Progenitor cell of endocrine pancreas (in vitro differentiated cells): ENCODE data around the gene MAN2B2. TPM values are rescaled to one million over a fixed set of nuclear protein-coding genes. Genes with fewer than 3 reads are reported as not detected.

Source experiments
- DNase-seq: peaks from one replicate; pipeline ENCODE4 v3.0.0; 2021; ENCODE audit warnings: low spot score; ENCODE audit not compliant: unreplicated experiment
- H3K27ac Mint-ChIP-seq: 2 replicates; pipeline ENCODE4 v1.8.0; 2021; ENCODE audit warnings: mild to moderate bottlenecking, moderate library complexity, mixed read lengths
- H3K27me3 Mint-ChIP-seq: 2 replicates; pipeline ENCODE4 v1.8.0; 2021; ENCODE audit warnings: mixed read lengths
- H3K36me3 Mint-ChIP-seq: 2 replicates; pipeline ENCODE4 v1.8.0; 2022; ENCODE audit warnings: mixed read lengths; ENCODE audit not compliant: insufficient read depth
- H3K4me1 Mint-ChIP-seq: 2 replicates; pipeline ENCODE4 v1.8.0; 2021; ENCODE audit warnings: low read depth, mixed read lengths
- H3K4me3 Mint-ChIP-seq: 2 replicates; pipeline ENCODE4 v1.8.0; 2021; ENCODE audit warnings: low read depth, mild to moderate bottlenecking, moderate library complexity, mixed read lengths
- H3K9me3 Mint-ChIP-seq: 2 replicates; pipeline ENCODE4 v1.8.0; 2021; ENCODE audit warnings: low read depth, mixed read lengths
- total RNA-seq: library from RNA; stranded (reverse); gene quantifications from 2 replicates; pipeline ENCODE4 v1.2.1, GENCODE V29; 2021
- TF ChIP-seq, protein P1 (sequence below): fragments of 200-600 bp; sonication (generic); IDR thresholded peaks from one replicate; pipeline ENCODE4 v1.5.0; 2021; ENCODE audit warnings: antibody characterized with exemption, mild to moderate bottlenecking; ENCODE audit not compliant: unreplicated experiment

The MAN2B2 gene
- total RNA-seq, 1 donor from 2014 or later = 25.4 TPM

DNA sequence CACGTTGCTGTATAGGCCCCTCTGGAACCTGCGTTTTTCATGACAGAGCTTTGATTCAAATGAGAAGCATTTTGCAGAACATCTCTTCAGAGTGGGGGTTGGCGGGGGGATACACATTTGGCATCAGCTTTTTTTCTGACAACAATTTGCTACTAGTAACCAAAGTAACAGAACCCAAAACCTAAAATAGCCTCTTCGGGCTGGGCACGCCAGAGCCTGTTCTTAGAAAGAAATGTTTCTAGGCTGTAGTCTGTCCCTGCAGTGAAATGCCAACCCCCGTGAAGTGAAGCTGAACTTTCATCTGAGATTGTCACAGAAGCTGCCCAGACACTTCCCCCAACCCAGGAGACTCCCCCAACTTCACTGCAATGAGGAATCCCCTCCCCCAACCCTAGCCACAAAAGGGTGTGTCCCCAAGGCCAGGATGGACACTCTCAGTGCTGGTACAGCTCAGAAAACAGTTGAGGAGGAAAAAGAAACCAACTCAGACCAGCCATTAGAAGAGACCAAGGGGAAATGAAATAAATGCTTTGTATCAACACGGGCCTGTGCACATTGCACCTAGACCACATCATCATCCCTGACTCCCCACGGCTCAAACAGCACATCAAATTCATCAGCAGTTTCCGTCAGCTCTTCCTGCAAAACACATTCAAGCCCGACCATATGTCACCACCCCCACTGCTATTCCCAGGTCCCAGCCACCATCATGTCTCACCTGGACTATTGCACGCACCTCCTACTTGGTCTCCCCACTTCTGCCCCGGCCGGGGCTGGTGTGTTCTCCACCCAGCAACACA lies 8.4 kb upstream of the MAN2B2 start:
- Mint-ChIP-seq H3K9me3 (no peaks in the 10 kb centered on the region), H3K36me3 (no peaks in the 10 kb centered on the region), H3K27ac (no peak overlapping the region), H3K27me3 (peaks cover 79% of the 10 kb centered on the region), H3K4me1 (no peaks in the 10 kb centered on the region), H3K4me3 (no peak overlapping the region)
- TF ChIP-seq, protein P1, sequence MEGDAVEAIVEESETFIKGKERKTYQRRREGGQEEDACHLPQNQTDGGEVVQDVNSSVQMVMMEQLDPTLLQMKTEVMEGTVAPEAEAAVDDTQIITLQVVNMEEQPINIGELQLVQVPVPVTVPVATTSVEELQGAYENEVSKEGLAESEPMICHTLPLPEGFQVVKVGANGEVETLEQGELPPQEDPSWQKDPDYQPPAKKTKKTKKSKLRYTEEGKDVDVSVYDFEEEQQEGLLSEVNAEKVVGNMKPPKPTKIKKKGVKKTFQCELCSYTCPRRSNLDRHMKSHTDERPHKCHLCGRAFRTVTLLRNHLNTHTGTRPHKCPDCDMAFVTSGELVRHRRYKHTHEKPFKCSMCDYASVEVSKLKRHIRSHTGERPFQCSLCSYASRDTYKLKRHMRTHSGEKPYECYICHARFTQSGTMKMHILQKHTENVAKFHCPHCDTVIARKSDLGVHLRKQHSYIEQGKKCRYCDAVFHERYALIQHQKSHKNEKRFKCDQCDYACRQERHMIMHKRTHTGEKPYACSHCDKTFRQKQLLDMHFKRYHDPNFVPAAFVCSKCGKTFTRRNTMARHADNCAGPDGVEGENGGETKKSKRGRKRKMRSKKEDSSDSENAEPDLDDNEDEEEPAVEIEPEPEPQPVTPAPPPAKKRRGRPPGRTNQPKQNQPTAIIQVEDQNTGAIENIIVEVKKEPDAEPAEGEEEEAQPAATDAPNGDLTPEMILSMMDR = no peak
- no peak for DNase-seq

GRCh38 chr4:6567218-6567617 lies 7.8 kb upstream of the MAN2B2 start:
- H3K4me1 Mint-ChIP-seq = no peaks in the 10 kb centered on the region
- H3K4me3 Mint-ChIP-seq = no peak overlapping the region
- H3K27ac Mint-ChIP-seq = no peak overlapping the region
- no peak for DNase-seq
- TF ChIP-seq, protein P1 = no peak
- H3K27me3 Mint-ChIP-seq = peaks cover 76% of the 10 kb centered on the region
- H3K9me3 Mint-ChIP-seq = no peaks in the 10 kb centered on the region
- H3K36me3 Mint-ChIP-seq = no peaks in the 10 kb centered on the region

DNA sequence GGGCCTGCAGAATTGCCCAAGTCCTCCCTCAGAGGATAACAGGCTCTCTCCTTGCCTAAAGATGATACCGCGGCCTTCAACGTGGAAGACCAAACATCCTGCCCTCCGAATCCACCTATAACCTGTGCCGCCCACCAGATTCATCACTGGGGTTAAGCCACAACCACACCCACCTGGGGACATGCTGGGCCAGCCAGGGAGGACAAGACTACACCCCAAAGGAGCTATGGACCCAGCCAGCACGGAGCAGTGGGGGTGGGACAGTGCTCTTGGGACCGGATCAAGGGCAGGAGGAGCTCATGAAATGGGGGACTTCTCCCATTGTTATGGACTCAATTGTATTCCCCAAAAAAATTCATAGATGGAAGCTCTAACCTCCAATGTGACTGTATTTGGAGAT lies 6.8 kb upstream of the MAN2B2 start:
- Mint-ChIP-seq H3K27me3 (peaks cover 78% of the 10 kb centered on the region), H3K36me3 (no peaks in the 10 kb centered on the region), H3K4me3 (no peak overlapping the region), H3K27ac (no peak overlapping the region), H3K4me1 (no peaks in the 10 kb centered on the region), H3K9me3 (no peaks in the 10 kb centered on the region)
- TF ChIP-seq, protein P1 = no peak
- DNase-seq = no peak

DNA sequence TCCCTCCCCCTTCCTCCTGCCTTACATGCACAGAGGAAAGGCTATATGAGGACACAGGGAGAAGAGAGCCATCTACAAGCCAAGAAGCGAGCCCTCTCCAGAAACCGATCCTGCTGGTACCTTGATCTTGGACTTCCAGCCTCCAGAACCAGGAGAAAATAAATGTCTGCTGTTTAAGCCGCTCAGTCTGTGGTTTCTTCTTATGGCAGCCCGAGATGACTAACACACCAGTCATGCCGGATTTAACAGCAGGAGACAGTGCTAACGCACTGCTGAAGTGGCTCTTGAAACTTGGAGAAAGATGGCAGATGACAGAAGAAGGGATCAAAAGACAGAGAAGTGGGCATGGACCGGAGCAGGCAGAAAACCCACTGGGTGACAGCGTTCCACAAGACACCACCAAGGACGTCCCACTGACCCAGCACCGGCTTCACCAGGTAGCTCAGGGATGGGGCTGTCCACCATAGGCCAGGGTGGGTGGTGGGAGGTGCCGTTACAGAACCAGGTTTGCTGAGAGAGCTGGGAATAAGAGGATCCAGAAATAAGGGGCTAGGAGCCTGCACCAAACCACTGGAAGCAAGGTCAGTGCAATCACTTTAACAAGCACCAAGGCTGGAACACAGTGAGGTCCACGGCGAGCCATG lies 6.2 kb upstream of the MAN2B2 start:
- peaks cover 80% of the 10 kb centered on the region for H3K27me3 Mint-ChIP-seq
- TF ChIP-seq, protein P1 = no peak
- H3K36me3 Mint-ChIP-seq = no peaks in the 10 kb centered on the region
- H3K4me3 Mint-ChIP-seq = no peak overlapping the region
- no peak overlapping the region for H3K27ac Mint-ChIP-seq
- H3K9me3 Mint-ChIP-seq = no peaks in the 10 kb centered on the region
- no peaks in the 10 kb centered on the region for H3K4me1 Mint-ChIP-seq
- DNase-seq = no peak

DNA sequence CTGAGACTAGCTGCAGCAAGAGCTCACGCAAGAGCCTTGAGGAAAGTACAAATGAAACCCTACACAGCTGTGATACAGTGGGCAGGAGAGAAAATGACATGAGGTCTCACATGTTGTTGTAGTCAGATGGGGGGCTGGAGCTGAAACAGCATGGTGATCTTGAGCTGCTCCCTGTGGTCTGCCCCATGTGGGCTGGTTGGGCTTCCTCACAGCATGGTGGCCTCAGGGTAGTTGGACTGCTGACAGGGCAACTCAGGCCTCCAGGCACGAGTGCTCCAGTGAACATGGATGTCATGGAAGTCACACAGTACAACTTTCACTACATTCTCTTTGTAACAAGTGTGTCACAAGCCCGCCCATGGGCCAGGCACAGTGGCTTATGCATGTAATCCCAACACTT lies 3.4 kb upstream of the MAN2B2 start:
- Mint-ChIP-seq H3K27ac (no peak overlapping the region), H3K4me3 (no peak overlapping the region), H3K36me3 (no peaks in the 10 kb centered on the region), H3K27me3 (peaks cover 55% of the 10 kb centered on the region), H3K4me1 (no peaks in the 10 kb centered on the region), H3K9me3 (no peaks in the 10 kb centered on the region)
- no peak for DNase-seq
- TF ChIP-seq, protein P1 = no peak
